GM18858 (cell line): ENCODE data around the gene CNST.
"Not testable (repeated sequence)": the region's sequence is repeated elsewhere in the genome, so short reads cannot be mapped to it uniquely, and the experiment has no call there.

Experiments
- ATAC-seq: cut with Tn5 transposase; IDR thresholded peaks from one replicate; pipeline ENCODE4 v1.9.1; 2021; ENCODE audit not compliant: unreplicated experiment

The CNST gene

DNA sequence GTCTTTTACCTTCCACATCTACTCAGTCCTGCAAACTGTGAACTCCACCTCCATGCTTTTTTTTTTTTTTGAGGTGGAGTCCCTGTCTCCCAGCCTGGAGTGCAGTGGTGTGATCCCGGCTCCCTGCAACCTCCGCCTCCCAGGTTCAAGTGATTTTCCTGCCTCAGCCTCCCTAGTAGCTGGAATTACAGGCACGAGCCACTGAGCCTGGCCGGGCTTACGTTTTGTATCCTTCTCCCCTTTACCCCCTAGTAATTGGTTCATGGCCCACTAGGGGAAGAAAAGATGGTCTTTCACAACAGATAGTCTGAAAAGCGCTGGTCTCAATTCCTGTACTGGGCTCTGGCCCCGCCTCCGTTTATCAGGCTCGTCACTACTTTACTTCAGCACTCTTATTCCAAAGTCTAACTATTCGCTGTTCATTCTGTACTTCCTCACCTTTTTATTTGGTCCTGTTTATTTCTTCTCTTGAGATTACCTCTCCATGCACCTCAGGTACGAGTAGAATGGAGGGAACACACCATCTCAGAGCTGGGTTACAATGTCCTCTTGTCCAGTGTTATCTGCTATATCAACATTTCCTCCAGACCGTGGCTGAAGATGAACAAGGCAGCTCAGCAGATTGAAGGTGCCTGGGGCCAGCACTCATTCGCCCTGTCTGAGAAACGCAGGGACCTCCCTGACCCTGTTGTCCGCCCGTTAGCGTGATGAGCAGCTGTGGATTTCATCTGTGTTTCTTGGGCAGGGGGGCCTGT is 16.2 kb downstream of the CNST start:
- ATAC-seq, result no peak

DNA sequence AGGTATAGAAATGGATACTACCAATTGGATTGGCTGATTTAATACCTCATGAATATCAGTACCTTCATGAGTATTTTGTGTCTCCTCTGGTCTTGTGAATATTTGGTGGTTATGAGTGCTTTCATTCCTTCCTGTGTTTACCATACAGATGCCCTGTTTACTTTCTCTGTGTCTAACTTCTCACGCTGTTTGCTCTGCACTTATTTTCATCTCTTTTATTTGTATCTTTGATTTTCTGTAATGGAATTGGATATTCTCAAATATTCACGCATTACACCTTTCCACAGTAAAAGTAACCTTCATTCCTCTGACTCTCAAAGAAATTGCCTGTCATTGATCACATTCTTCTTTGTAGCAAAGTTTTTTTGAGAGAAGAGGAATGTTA is 16.8 kb downstream of the CNST start:
- no peak for ATAC-seq

DNA sequence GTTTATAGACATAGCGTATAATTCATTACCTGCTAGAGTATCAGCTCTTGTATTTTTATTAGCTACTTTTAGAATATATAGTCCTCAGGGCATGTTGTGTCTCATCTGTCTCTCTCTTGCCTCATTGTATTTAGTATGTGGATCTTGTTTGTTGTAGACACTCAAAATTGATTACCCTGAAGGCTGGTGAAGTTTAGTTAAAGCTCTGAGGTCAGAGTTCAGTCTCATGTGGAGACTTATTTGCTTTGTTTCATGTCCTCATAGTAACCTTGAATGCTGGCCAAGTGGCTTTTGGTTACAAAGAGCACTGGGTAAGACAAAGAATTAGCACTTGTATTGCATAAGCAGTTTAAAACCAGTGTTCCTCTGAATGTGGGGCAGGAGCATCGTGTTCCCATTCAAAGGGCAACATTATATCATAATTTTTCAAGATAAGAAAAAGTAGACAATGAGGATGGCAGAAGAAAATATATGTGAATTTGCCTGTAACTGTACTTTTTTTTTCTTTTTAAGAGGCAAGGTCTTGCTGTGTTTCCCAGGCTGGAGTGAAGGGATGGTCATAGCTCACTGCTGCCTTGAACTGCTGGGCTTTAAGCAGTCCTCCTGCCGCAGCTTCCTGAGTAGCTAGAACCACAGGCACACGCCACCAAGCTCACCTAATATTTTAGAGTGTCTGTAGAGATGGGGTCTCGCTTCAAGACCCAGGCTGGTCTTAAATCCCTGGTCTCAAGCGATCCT is 17.4 kb downstream of the CNST start:
- no peak for ATAC-seq

DNA sequence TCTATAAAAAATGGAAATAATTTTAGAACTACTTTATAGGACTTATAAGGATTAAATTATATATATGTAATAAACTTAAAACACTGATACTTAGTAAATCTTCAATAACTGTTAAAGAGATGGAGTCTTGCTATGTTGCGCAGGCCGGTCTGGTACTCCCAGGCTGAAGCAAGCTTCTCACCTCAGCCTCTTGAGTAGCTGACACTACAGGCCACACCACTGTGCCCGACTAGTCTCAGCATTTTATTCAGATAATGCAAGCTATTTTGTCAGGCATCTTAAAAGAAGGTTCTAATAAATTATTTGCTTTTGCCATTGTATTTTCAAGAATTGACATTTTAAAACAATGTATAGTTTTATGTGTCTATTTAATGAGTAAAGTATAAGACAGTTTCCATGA is 20.8 kb downstream of the CNST start:
- no peak for ATAC-seq

DNA sequence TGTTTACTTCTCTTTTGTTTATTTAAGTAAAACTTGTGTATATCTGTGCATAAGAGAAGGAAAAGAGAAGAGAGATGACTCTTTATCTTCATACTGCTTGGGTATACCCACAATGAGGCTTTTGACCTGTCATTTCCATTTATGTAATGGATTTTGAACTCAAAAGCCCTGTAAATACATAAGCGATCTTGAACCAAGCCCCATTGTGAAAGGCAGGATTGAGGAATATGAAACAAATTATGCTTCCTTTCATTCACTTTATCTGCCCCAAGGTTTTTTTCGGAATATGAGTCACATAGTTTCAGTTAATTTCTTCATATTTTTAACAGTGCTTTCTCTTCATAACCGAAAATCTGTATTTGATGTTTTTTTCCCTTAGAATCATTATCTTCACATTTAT is 21.4 kb downstream of the CNST start:
- no peak for ATAC-seq

DNA sequence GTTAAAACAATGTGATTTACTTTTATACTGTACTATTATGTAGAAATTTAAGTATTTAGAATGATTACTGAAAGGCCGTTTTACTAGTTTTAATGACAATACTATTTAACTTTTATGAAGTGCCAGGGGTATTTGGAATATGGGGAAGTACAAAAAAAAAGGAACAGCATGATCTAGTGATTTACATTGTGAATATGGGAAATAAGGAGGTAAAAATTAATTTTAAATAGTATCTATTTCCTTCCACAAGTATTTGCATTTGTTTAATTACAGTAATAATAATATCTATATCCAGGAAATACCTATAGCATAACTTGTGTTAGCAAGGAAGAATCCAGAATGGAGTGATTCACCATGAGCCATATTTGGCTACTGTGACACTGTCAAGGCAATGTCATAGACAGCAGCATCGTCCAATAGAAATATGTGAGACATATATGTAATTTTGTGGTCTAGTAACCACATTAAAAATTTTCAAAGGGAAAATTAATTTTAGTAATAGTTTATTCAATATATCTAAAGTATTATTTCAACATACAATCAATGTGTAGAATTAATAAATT is 22.0 kb downstream of the CNST start:
- ATAC-seq, result no peak

DNA sequence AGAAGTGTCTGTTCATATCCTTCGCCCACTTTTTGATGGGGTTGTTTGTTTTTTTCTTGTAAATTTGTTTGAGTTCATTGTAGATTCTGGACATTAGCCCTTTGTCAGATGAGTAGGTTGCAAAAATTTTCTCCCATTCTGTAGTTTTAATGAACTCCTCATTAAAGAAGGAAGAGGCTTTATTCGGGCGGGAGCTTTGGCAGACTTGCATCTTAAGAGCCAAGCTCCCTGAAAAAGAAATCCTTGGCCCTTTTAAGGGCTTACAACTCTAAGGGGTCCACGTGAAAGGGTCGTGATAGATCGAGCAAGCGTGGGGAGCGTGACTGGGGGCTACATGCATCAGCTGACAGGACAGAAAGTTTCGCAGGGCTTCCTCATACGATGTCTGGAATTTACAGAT is 23.7 kb downstream of the CNST start:
- not testable (repeated sequence) for ATAC-seq

DNA sequence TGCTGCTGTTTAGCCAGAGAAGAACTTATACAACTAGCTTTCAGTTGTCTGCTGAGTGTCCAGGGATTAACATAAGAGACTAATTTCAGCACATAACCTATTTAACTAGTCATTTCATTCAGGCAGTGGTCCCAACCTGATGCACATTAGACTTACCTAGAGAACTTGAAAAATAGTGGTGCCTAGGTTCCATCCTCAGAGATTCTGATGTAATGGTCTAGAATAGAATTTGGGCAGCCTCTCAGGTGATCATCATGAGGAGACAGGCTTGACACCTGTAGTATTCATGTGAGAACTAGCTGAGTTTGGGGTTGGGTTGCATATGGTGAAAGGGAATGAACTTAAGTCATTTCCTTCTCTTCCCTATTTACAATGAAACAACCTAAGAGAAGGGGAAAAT is 24.8 kb downstream of the CNST start:
- ATAC-seq, result peak; percentile 26

DNA sequence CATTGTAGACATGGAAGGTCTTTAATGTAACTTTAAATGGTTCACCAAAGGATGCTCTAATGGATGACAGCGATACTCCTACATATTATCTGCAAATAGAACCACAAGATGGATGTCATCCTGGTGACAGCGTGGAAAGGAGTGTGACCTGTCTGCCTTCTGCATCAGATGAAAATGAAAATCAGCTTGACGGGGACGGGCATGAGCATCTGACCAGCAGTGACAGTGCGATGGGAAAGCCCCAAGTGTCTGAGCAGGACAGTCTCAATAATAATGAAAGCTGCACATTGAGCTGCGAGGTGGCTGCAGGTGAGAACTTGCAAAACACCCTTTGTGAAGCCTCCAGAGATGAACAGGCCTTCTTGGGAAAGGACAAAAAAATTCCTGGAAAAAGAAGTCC is 25.2 kb downstream of the CNST start:
- ATAC-seq, result peak; percentile 93

DNA sequence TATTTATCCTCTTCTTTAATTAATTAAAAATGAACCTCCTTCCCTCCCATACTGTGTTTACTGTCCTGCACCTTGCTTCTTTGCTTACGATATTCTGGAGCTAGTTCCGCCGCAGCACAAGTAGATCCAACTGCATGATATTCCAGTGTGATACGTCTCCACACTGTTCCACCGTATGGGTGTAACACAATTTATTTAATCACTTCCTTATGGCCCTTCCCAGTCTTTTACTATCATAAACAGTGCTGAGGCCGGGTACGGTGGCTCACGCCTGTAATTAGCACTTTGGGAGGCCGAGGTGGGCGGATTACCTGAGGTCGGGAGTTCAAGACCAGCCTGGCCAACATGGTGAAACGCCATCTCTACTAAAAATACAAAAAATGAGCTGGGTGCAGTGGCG is 25.7 kb downstream of the CNST start:
- ATAC-seq, result no peak

DNA sequence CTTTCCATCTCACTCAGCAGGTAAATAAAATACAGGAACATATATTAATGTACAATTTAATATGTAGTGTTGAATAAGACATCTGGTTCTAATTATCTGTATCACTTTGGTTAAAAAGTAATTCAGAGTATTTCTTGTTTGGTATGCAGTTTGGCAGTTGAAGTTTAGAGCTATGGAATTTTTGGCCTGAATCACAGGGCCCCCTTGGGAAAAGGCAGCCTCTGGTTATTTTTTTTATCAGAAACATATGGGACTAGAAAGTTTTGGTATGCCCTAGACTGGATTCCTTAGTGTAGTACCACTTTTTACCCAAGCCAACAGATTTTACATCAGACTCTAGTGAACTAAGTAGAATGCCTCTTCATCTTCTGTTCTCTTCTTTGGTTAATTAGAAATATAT is 26.4 kb downstream of the CNST start:
- no peak for ATAC-seq

DNA sequence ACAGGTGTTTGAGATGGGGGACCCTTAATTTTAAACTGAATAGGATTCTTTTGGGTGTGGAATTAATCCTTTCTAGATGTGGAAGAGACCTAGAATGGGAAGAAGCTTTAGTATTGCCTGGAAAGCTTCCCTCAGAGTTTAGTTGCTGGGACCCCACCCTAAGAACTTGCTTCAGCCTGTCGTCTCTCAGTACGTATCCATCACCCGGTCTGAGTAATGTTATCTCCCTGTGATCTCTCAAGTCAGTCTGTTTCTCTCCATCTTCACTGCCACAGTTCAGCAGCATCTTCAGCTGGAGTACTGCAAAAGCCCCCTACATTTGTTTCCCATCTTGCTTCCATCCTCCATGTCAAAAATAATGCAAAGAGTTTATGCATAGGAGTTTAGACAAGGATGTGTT is 28.9 kb downstream of the CNST start:
- no peak for ATAC-seq

DNA sequence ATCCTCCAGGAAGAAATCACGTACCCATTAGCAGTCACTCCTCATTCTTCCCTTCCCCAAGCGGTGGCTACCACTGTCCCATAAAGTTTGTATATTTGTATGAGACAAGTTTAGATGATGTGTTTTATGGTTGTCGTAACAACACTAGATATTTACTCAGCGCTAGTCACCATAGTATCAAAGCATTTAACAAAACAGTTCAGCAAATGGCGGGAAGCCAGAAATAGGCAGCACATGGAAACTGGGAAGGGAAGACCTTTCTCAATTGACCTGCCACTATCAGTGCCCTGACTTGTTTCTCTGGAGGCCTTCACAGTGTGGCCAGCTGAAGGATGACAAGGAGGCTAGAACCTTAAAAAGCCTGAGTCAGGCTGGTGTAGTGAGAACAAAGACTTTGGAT is 31.1 kb downstream of the CNST start:
- ATAC-seq, result no peak

DNA sequence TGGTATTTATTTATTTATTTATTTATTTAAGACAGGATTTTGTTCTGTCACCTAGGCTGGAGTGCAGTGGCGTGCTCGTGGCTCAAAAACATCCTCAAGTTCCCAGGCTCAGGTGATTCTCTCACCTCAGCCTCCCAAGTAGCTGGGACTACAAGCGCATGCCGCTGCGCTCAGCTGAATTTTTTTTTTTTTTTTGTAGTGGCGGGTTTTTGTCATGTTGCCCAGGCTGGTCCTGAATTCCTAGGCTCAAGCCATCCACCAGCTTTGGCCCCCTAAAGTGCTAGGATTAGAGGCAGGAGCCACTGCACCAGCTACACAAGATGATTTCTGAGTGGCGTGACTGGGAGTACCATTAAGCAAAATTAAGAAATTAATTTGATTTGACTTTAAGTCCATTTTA is 31.7 kb downstream of the CNST start:
- ATAC-seq, result no peak

DNA sequence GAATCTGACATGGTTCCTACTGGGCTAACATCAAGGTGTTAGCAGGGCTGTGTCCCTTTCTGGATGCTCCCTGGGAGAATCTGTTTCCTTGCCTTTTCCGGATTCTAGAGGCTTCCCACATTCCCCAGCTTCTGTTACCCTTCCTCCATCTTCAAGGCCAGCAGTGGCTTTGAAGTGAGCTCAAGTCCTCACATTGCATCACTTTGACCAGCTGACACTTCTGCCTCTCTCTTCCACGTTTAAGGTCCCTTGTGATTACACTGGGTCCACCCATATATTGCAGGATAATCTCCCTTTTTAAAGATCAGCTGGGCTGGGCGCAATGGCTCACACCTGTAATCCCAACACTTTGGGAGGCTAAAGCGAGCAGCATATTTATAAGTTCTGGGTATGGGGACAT is 33.1 kb downstream of the CNST start:
- no peak for ATAC-seq

DNA sequence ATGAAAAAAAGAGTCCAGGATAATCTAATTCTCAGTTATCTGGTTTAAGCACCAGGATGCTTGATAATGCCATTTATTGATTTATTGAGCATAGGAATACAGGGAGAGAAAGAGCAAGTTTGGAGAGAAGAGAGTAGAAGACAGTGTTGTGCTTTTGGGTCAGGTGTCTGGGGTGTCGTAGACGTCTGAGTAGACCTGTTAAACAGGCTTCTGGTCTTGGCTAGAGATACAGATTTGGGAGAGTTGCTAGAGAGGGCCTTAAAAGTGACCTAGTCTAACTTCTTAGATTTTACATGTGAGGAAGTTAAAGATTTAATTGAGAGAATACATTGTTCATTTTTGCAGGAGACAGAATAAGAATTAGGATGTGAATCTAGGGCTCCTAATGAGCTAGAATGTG is 34.3 kb downstream of the CNST start:
- ATAC-seq, result no peak

DNA sequence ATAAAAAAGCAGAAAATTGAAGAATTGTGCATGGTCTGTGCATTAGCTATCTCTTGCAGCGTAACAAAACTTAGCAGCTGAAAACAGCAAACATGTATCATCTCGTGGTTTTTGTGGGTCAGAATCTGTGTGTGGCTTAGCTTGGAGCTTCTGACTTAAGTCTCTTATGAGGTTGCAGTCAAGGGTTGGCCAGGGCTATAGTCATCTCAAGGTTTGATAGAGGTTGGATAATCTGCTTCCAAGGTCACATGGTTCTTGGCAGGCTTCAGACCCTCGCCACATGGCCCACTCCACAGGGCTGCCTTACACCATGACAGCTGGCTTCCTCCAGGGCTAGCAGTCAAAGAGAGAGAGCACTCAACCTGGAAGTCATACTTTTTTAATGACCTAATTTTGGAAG is 35.9 kb downstream of the CNST start:
- no peak for ATAC-seq

DNA sequence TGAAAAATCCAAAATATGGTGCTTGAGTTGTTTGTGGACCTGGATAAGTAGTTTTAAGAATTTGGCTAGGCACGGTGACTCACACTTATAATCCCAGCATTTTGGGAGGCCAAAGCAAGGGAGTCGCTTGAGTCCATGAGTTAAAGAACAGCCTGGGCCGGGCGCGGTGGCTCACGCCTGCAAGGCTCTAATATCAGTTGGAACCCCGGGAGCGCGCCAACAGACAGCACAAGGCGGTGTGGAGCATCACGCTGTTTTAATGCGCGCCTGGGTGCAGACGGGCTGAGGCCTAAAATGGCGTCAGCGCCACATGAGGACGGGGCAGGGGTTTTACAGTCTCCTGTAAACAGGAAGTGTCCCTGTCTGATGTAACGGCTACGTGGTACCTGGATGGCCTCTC is 39.0 kb downstream of the CNST start:
- ATAC-seq, result not testable (repeated sequence)

DNA sequence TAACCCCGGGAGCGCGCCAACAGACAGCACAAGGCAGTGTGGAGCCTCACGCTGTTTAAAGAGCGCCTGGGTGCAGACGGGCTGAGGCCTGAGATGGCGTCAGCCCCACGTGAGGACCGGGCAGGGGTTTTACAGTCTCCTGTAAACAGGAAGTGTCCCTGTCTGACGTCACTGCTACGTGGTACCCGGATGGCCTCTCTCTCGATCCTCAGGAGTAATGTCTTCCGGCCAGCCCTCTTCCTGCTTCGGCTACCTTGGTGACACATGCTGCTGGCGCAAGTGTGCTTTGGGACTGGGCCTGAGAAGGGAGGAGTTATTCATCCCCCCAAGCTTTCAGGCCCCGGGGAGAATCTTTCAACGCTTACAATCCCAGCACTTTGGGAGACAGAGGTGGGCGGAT is 41.2 kb downstream of the CNST start:
- no peak for ATAC-seq

DNA sequence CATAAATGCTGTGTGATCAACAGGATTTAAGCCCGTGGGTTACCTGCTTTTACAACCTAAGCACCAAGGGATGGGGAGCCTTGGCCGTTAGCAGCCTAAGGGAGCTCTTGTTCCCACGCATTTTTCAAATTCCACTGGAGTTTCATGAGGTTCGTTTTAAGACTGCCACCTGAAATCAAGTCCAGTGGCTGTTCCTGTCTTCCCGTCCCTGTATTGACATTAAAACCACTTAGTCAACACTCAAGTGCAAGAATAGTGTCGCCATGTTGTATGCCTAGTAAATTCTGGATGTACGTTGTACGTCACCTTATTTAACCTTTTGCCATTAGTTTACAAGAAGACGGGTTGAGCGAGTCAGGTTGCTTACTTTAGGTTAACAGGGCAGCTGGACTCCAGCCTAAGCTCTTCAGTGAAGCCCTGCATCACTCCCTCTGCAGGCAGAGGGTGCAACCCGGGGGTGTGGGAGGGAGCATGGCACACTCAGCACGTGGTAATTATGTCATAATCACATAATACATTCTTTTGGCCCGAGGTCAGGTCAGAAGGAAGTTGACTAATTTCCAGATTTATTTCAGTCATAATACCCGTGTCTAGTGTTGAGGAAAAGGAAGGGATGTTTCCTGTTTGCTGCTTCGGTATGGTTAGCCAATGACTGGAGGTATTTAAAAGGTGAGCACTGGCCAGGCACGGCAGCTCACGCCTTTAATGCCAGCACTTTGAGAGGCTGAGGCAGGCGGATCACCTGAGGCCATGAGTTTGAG is 42.5 kb downstream of the CNST start:
- peak; percentile 57 for ATAC-seq

DNA sequence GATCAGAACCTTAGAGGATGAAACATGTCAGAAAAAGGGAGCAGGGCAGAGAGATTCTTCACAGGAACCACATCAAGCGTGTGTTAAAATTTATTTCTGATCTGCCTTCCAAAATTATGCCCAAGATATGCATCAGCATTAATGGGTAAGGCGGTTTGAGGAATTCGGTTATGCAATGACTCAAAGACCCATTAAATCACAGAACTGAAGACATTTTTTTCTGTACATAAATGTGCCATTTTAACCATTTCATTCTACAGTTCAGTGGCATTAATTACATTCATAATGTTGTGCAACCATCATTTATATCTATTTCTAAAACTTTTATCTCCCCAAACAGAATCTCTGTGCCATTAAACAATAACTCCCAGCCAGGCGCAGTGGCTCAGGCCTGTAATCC is 43.4 kb downstream of the CNST start:
- no peak for ATAC-seq
